ENCODE measurements around the gene NLN.

Gene NLN

GRCh38 chr5:65695896-65696295, 26.1 kb upstream of the NLN start:
- TF ChIP-seq CTCF (conservative IDR thresholded peaks at IDR 0.05; ENCODE audit: control insufficient read depth, insufficient read depth, low read depth, low read length): no peak
- DNase-seq (ENCODE audit: low read depth): no peak
- no peak overlapping the region for H3K4me3 ChIP-seq (ENCODE audit: control insufficient read depth, low read depth, low read length)

GRCh38 chr5:65696892-65697291, 25.1 kb upstream of the NLN start:
- TF ChIP-seq CTCF (conservative IDR thresholded peaks at IDR 0.05; ENCODE audit: control insufficient read depth, insufficient read depth, low read depth, low read length): no peak
- no peak for DNase-seq (ENCODE audit: low read depth)
- H3K4me3 ChIP-seq (ENCODE audit: control insufficient read depth, low read depth, low read length): no peak overlapping the region

- DNase-seq (ENCODE audit: low read depth): no peak
- H3K4me3 ChIP-seq (ENCODE audit: control insufficient read depth, low read depth, low read length): no peak overlapping the region
- TF ChIP-seq CTCF (conservative IDR thresholded peaks at IDR 0.05; ENCODE audit: control insufficient read depth, insufficient read depth, low read depth, low read length): no peak
These were observed 22.7 kb upstream of the NLN start for GRCh38 chr5:65699338-65699737.

- DNase-seq (ENCODE audit: low read depth): no peak
- H3K4me3 ChIP-seq (ENCODE audit: control insufficient read depth, low read depth, low read length): no peak overlapping the region
- no peak for TF ChIP-seq CTCF (conservative IDR thresholded peaks at IDR 0.05; ENCODE audit: control insufficient read depth, insufficient read depth, low read depth, low read length)
These were observed 20.0 kb upstream of the NLN start for GRCh38 chr5:65702036-65702435.

GRCh38 chr5:65704621-65705239, 17.3 kb upstream of the NLN start:
- TF ChIP-seq CTCF (conservative IDR thresholded peaks at IDR 0.05; ENCODE audit: control insufficient read depth, insufficient read depth, low read depth, low read length): no peak

GRCh38 chr5:65707663-65708062, 14.3 kb upstream of the NLN start:
- no peak for DNase-seq (ENCODE audit: low read depth)
- no peak for TF ChIP-seq CTCF (conservative IDR thresholded peaks at IDR 0.05; ENCODE audit: control insufficient read depth, insufficient read depth, low read depth, low read length)

More at GRCh38 chr5:65704621-65705239, 17.3 kb upstream of the NLN start:
- DNase-seq (ENCODE audit: low read depth): no peak
- H3K4me3 ChIP-seq (ENCODE audit: control insufficient read depth, low read depth, low read length): no peak overlapping the region

GRCh38 chr5:65708145-65708544, 13.9 kb upstream of the NLN start:
- H3K4me3 ChIP-seq (ENCODE audit: control insufficient read depth, low read depth, low read length): no peak overlapping the region
- DNase-seq (ENCODE audit: low read depth): peak; percentile 10
- TF ChIP-seq CTCF (conservative IDR thresholded peaks at IDR 0.05; ENCODE audit: control insufficient read depth, insufficient read depth, low read depth, low read length): no peak

More at GRCh38 chr5:65707663-65708062, 14.3 kb upstream of the NLN start:
- no peak overlapping the region for H3K4me3 ChIP-seq (ENCODE audit: control insufficient read depth, low read depth, low read length)
